Stimulated activated CD8-positive, alpha-beta memory T cell treated with anti-CD3 and anti-CD28 coated beads, Interleukin-4, amount 100 ng/mL, for 4 hours (primary cell): ENCODE measurements around the gene MCRS1.
"Not testable (repeated sequence)": the region's sequence is repeated elsewhere in the genome, so short reads cannot be mapped to it uniquely, and the experiment has no call there.

ENCODE experiments used
- DNase-seq, 2 donors: peaks; one replicate each; pipeline ENCODE4 v3.0.0-alpha.2; 2020; ENCODE audit warnings: low read depth in 2 of 2, low spot score in 1 of 2

The MCRS1 gene

GRCh38 chr12:49541911-49542505 lies 25.9 kb downstream of the MCRS1 start:
- no peak for DNase-seq

- DNase-seq = no peak
Measured at GRCh38 chr12:49541140-49541861, 26.6 kb downstream of the MCRS1 start.

DNA sequence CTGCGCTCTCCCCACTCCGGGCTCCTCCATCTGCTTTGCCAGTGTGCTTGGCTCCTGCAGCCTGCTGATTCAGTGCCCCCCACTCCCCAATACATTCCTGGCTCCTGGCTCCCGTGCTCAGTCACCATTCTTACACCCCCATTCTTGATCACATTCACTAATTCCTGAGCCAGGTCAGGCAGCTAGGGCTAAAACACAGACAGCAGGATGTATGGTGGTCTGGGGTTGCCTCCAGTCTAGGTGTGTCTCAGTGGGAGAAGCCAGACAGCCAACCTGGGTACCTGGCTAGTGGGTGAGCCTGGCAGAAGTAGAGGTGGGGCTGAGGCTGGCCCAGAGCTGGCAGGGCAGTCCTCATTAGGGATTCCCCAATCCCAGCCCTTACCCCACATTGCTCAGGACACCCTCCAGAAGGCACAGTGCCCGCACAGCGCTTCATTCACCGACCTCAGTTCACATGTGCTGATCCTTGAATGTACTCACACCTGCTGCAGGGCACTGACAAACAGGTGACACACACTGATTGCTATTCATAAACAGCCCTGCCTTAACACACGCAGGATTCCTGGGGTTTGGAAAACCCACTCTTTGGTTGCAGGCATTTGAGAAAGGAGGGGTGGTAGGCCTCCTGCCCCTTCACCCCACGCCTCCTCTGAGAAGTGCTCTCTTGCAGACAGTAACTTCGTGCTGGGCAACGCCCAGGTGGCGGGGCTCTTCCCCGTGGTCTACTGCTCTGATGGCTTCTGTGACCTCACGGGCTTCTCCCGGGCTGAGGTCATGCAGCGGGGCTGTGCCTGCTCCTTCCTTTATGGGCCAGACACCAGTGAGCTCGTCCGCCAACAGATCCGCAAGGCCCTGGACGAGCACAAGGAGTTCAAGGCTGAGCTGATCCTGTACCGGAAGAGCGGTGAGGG lies 27.5 kb downstream of the MCRS1 start:
- DNase-seq = no peak

DNA sequence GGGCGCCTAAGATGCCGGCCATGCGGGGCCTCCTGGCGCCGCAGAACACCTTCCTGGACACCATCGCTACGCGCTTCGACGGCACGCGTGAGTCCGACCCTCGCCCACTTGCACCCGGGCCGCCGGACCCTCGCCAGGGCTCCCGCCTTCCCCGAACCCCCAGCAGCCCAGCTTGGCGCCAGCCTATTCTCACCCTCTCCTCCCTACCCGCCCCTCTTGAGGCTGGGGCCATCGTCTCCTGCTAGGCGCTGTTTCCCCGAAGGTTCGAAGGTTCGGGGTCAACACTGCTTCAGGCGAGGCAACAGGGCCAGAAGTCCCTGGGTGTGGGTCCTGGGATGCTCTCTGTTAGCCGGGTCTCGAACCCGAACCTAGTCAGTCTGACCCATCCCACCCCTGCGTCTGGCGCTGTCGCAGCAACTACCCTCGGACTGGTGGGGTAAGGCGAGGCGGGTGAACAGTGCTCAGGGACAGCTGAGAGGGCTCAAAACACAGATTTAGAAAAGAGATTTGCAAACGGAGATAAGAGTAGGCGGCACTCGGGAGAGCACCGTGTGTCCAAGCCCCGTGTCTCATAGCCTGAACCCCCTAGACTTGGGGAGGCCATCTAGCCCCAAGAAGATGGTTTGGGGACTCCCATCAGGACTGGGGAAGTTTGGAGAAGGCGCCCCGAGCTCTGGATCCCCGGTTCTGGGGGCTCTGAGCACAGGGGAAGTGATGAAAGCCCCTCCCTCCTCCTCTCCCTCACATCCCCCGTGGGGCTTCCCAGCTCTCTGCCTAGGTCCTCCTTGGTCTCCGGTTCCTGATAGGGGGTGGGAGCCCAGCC lies 28.3 kb downstream of the MCRS1 start:
- DNase-seq = no peak

- peak; percentile 72 to 80 for DNase-seq
Measured at GRCh38 chr12:49538510-49539403, 29.2 kb downstream of the MCRS1 start, which contains the start of gene KCNH3. TSS of gene KCNH3 (plus strand) at chr12:49539030. CDS start at chr12:49539417, 387 bp downstream.

DNA sequence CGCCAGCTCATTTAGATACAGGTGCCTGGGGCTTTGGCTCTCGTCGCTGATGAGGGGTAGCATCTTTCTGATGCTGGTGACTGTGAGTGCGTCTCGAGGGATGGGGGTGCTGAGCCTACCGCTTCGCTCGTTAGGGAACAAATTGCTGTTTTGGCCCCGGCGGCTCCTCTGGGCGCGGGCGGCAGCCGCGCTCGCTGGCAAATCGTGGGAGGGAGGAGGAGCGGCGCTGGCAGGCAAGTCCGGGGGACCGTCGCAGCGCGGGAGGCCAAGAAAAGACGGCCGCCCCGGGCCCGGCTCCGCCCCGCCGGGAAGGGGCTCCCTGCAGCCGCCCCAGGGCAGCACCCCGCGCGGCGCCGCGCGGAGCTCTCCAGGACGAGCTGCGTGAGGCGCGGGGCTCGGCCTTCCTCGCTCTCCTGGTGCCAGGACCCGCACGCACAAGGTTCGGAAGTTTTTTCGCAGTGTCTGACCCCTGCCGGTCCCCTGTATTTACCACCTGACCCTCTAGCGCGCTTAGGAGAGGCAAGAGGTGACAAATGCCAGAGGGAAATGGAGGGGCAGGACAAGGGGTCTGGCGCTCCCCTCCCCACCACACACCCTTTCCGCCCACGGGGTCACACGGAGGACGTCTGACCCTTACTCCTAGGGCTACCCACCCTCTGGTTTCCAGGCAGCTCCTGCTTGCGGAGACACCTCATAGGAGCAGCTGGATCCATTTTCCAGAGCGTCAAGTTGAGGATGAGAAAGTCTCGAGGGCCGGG lies 30.0 kb downstream of the MCRS1 start:
- DNase-seq = no peak

GRCh38 chr12:49537231-49537751 lies 30.7 kb downstream of the MCRS1 start:
- no peak for DNase-seq

DNA sequence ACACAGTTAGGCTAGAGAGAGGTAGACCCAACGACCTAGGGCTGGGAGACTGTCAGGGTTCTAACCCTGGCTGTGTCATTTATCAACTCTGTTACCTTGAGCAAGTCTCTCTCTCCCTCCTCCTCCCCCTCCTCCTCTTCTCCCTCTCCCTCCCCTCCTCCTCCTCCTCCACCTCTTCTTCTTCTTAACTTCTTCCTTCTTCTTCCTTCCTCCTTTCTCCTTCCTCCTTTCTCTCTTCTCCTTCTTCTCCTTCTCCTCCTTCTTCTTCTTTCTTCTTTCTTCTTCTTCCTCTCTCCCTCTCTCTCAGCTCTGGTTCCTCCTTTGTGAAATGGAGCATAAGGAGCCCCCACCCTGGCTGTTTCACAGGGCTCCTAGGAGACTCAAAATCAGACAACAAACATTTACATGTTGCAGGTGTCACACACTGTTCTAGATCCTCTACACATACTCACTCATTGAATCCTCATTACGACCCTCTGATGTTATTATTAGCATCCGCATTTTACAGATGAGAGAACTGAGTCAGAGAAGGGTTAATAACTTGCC lies 31.3 kb downstream of the MCRS1 start:
- DNase-seq = no peak

DNA sequence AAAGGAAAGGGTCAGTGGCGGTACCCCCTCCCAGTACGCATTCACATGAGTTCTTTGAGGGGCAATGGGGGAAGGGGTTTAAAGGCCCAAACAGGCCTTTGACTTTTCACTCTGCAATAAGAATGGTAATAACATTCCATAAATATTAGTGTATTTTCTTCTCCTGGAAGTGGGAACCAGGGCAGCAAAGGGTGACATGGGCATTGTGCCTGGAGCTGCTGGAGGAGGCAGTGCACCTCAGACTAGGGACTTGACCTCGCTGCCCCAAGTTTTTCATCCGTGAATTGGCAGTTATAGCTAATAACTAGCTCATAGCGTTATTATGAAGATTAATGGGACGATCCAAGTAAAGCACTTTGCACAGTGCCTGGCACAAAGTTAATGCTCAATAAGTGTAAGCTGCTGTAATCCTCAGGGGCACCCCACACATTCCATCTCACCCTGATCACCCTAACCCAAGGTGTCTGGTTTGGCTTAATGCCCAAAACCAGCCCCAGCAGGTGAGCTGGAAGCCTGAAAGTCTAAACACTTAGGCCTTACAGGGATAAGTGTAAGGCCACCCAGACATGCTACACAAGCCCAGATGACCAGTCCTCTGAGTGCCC lies 31.9 kb downstream of the MCRS1 start:
- no peak for DNase-seq

DNA sequence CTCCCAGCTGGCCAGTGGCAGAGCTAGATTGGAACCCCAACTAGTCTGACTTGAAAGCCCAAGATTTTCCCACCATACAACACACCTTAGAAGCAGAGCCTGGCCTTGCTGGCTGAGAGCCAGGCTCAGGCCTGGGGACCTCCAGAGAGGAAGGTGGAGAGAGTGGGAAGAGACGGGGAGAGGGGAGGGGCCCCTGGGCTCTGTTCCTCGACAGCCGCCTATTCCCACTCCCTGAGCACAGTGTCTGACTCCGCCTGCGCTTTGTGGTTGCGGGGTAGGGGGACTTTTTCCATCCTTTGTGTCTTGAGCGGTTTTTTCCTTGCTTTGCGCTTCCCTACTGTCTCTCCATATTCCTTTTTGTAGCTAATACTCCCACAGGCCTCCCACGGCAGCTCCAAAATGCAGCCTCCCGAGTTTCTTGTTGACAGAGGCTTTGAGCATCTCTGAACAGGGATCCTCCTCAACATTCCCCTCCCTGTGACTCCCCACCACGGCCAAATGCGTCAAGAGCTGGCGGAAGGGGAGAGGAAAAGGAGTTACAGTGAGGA lies 33.1 kb downstream of the MCRS1 start:
- no peak for DNase-seq

DNA sequence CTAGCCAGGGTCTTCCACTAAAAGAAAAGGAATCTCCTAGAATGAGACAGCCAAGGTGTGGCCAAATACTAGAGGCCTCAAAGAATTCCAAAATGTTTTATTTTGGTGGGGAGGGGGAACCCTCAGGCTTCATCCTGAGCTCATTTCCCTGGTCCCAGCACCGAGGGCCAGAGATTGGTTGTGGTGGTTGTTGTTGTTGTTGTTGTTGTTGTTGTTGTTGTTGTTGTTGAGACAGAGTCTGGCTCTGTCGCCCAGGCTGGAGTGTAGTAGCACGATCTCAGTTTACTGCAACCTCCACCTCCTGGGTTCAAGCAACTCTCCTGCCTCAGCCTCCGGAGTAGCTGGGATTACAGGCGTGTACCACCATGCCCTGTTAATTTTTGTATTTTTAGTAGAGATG lies 33.8 kb downstream of the MCRS1 start:
- not testable (repeated sequence) for DNase-seq

DNA sequence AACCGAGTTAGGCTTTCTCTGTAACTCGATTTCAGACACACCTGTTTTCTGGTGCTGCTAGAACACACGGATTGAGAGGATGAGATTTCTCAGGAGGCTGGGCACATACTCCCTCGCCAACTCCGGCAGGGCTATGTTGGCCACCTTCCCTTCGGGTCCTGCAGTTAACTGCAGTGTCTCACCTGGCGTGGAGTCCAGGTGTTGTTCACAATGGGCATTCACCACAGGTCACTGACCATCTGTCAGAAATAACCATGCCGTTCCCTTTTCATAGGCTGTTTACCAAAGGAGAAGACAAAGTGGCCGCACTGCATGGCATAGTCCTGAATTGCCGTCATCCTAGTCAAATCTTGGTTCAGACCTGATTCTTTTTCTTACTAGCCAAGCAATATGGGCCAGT lies 34.6 kb downstream of the MCRS1 start:
- DNase-seq = no peak

DNA sequence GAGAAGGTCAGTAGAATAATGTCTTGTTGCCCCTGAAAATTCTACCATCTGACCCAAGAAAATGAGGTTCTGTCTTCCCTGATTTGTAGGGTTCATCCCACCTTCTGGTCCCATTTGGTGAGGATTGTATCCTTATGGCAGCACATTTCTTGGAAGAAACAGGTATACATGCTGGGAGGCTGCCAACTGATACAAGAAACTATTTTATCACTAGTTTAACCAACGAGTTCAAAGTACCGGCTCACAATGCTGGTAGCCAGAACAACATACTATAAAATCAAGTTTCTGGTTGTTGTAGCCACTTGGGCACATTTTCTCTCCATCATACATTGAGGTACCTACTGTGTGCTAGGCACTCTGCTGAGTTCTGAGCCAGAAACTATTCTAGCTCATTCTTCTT lies 36.2 kb downstream of the MCRS1 start:
- DNase-seq = no peak

DNA sequence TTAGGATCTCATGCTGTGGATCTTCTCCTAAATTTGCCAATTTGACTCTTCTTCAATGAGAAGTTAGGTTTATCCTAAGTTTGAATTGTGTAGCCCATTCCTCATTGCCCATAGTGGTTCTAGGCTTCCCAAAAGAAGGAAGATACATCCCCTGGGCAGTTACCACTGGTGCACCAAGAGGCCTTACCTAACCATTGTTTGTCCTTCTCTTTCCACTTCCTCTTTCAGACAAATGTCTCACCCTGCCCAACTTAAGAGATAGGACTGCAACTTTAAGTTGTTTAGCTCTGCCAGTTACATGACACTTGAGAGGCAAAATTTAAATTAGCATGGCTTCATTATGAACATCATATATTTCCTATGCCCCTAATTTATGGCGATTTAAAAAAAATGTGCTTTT lies 38.5 kb downstream of the MCRS1 start:
- DNase-seq = no peak

GRCh38 chr12:49527361-49528130 lies 40.4 kb downstream of the MCRS1 start:
- DNase-seq = no peak

DNA sequence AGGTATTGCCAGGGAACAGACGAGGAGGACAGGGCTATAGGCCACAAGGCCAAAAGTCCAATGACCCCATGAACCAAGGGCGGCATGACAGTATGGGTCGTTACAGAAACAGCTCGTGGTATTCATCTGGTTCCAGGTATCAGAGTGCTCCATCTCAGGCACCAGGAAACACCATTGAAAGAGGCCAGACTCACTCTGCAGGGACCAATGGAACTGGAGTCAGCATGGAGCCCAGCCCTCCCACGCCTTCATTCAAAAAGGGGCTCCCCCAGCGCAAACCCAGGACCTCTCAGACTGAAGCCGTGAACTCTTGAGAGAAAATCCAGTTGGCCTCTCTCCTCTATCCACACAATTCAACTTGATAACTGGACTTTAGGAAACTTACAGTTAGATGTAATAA lies 42.0 kb downstream of the MCRS1 start:
- no peak for DNase-seq

DNA sequence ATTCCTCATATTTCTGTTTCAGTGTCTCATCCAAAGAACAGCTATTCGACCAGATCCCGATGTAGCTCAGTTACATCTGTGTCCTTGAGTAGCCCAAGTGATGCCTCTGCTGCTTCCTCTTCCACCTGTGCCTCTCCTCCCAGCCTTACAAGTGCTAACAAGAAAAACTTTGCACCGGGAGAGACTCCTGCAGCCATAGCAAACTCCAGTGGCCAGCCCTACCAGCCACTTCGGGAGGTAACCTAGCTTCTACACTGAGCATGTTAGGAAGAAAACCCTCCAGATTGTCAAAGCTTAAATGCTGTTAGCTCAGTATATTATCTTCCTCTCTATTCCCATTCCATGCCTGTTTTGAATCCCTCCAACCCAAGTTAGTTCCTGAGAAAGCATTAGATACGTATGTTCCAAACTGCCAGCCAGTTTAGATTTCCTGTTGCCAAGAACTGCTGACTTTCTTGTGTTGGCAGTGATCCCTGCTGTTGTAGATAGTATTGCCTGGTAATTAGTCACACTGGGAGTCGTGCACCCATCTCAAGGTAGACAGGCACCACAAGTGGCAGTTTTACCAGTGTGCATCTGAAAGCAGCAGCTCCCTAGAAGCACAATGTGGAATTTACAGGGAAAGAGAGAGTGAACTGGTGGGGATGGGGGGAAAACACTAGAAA lies 43.1 kb downstream of the MCRS1 start:
- no peak for DNase-seq
